KMS-11 (cell line): ENCODE results near the gene GPR176.
A peak's percentile ranks its signal among the peaks of the same experiment; 100 is the strongest.

ENCODE experiments used
- H2AFZ ChIP-seq: fragments of 200-600 bp; sonication (generic); 2 replicates; pipeline ENCODE4 v1.6.1; 2016; ENCODE audit warnings: antibody characterized with exemption, mixed run types, low read depth
- H3K27ac ChIP-seq: fragments of 200-600 bp; sonication (generic); 2 replicates; pipeline ENCODE4 v1.6.1; 2016; ENCODE audit warnings: mild to moderate bottlenecking, mixed run types
- H3K27me3 ChIP-seq: fragments of 200-600 bp; sonication (generic); 2 replicates; pipeline ENCODE4 v1.6.1; 2017; ENCODE audit warnings: mild to moderate bottlenecking, low read depth, mixed run types, moderate library complexity; ENCODE audit not compliant: insufficient read depth
- H3K36me3 ChIP-seq: fragments of 200-600 bp; sonication (generic); 2 replicates; pipeline ENCODE4 v1.6.1; 2017; ENCODE audit warnings: mild to moderate bottlenecking, mixed run types; ENCODE audit not compliant: insufficient read depth
- H3K4me1 ChIP-seq: fragments of 200-600 bp; sonication (generic); 2 replicates; pipeline ENCODE4 v1.6.1; 2016; ENCODE audit warnings: mild to moderate bottlenecking, low read depth, mixed run types; ENCODE audit not compliant: poor library complexity, severe bottlenecking
- H3K4me2 ChIP-seq: fragments of 200-600 bp; sonication (generic); 2 replicates; pipeline ENCODE4 v1.7.0; 2016; ENCODE audit warnings: mild to moderate bottlenecking, mixed run types
- H3K4me3 ChIP-seq: fragments of 200-600 bp; sonication (generic); IDR thresholded peaks from 2 replicates; pipeline ENCODE4 v1.6.1; 2017; ENCODE audit warnings: low read depth, low read length, mixed read lengths; ENCODE audit not compliant: insufficient read depth
- H3K79me2 ChIP-seq: fragments of 200-600 bp; sonication (generic); 2 replicates; pipeline ENCODE4 v1.6.1; 2016; ENCODE audit warnings: low read depth, mixed run types; ENCODE audit not compliant: insufficient read depth
- H3K9ac ChIP-seq: fragments of 200-600 bp; sonication (generic); 2 replicates; pipeline ENCODE4 v1.6.1; 2016; ENCODE audit warnings: mild to moderate bottlenecking, mixed run types
- H4K20me1 ChIP-seq: fragments of 200-600 bp; sonication (generic); 2 replicates; pipeline ENCODE4 v1.6.1; 2016; ENCODE audit warnings: mild to moderate bottlenecking, mixed run types; ENCODE audit not compliant: insufficient read depth
- TF ChIP-seq, protein P1 (sequence below): fragments of 200-600 bp; sonication (generic); conservative IDR thresholded peaks from 2 replicates; pipeline ENCODE4 v1.6.1; 2017; ENCODE audit warnings: low read depth, mild to moderate bottlenecking, antibody characterized with exemption, low read length, moderate library complexity, mixed read lengths

Gene GPR176

GRCh38 chr15:39921274-39921638 is 1.2 kb upstream of the GPR176 start:
- TF ChIP-seq, protein P1, sequence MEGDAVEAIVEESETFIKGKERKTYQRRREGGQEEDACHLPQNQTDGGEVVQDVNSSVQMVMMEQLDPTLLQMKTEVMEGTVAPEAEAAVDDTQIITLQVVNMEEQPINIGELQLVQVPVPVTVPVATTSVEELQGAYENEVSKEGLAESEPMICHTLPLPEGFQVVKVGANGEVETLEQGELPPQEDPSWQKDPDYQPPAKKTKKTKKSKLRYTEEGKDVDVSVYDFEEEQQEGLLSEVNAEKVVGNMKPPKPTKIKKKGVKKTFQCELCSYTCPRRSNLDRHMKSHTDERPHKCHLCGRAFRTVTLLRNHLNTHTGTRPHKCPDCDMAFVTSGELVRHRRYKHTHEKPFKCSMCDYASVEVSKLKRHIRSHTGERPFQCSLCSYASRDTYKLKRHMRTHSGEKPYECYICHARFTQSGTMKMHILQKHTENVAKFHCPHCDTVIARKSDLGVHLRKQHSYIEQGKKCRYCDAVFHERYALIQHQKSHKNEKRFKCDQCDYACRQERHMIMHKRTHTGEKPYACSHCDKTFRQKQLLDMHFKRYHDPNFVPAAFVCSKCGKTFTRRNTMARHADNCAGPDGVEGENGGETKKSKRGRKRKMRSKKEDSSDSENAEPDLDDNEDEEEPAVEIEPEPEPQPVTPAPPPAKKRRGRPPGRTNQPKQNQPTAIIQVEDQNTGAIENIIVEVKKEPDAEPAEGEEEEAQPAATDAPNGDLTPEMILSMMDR: no peak
- Histone ChIP-seq H3K4me3 (no peak overlapping the region), H3K79me2 (no peaks in the 10 kb centered on the region), H4K20me1 (no peaks in the 10 kb centered on the region), H3K9ac (peak overlapping the region; percentile 77), H3K27ac (peak overlapping the region; percentile 51), H3K36me3 (no peaks in the 10 kb centered on the region), H2AFZ (peak overlapping the region; percentile 98), H3K4me2 (peak overlapping the region; percentile 98), H3K4me1 (peaks cover 24% of the 10 kb centered on the region), H3K27me3 (no peaks in the 10 kb centered on the region)

- peak overlapping the region; percentile 51 for H3K27ac ChIP-seq
- no peak overlapping the region for H3K4me3 ChIP-seq
- H3K4me2 ChIP-seq: peak overlapping the region; percentile 98
- H2AFZ ChIP-seq: peak overlapping the region; percentile 98
- no peaks in the 10 kb centered on the region for H3K27me3 ChIP-seq
- H3K79me2 ChIP-seq: no peaks in the 10 kb centered on the region
- no peaks in the 10 kb centered on the region for H4K20me1 ChIP-seq
- peaks cover 22% of the 10 kb centered on the region for H3K4me1 ChIP-seq
- peak overlapping the region; percentile 77 for H3K9ac ChIP-seq
- H3K36me3 ChIP-seq: no peaks in the 10 kb centered on the region
- TF ChIP-seq, protein P1: no peak
These were observed 626 bp upstream of the GPR176 start for GRCh38 chr15:39920510-39921273.

GRCh38 chr15:39919411-39919747 is 687 bp downstream of the GPR176 start:
- no peak overlapping the region; the same call in 1 of the 2 replicates for H2AFZ ChIP-seq
- no peaks in the 10 kb centered on the region for H3K79me2 ChIP-seq
- no peak overlapping the region for H3K27ac ChIP-seq
- H3K27me3 ChIP-seq: no peaks in the 10 kb centered on the region
- H3K9ac ChIP-seq: no peak overlapping the region
- no peak overlapping the region for H3K4me3 ChIP-seq
- no peaks in the 10 kb centered on the region for H4K20me1 ChIP-seq
- H3K4me2 ChIP-seq: no peak overlapping the region
- no peaks in the 10 kb centered on the region for H3K36me3 ChIP-seq
- H3K4me1 ChIP-seq: peaks cover 17% of the 10 kb centered on the region
- TF ChIP-seq, protein P1: no peak

- Histone ChIP-seq H3K27me3 (no peaks in the 10 kb centered on the region), H3K4me2 (no peak overlapping the region), H2AFZ (no peak overlapping the region), H3K9ac (no peak overlapping the region), H3K36me3 (no peaks in the 10 kb centered on the region), H3K4me1 (peaks cover 17% of the 10 kb centered on the region), H3K79me2 (no peaks in the 10 kb centered on the region), H4K20me1 (no peaks in the 10 kb centered on the region), H3K4me3 (no peak overlapping the region), H3K27ac (no peak overlapping the region)
- TF ChIP-seq, protein P1: no peak
These were observed 1.2 kb downstream of the GPR176 start for GRCh38 chr15:39918688-39919385.
